Measurements from ENCODE around the gene EPHB1.
"Not testable (repeated sequence)": the region's sequence is repeated elsewhere in the genome, so short reads cannot be mapped to it uniquely, and the experiment has no call there.

EPHB1 gene

GRCh38 chr3:134944429-134944828 lies 149.4 kb downstream of the EPHB1 start:
- Histone ChIP-seq H3K27me3 (ENCODE audit: control insufficient read depth, insufficient read depth, low read length) (peaks cover 10% of the 10 kb centered on the region), H3K4me1 (ENCODE audit: control insufficient read depth, insufficient read depth, low read length) (peaks cover 8% of the 10 kb centered on the region), H3K4me3 (ENCODE audit: low read depth, low read length) (no peak overlapping the region), H3K9ac (ENCODE audit: low read depth, low read length) (no peak overlapping the region), H3K9me3 (ENCODE audit: control insufficient read depth, insufficient read depth, low read length) (no peaks in the 10 kb centered on the region), H3K36me3 (ENCODE audit: control insufficient read depth, insufficient read depth, low read length) (no peaks in the 10 kb centered on the region)

- Histone ChIP-seq H3K9me3 (ENCODE audit: control insufficient read depth, insufficient read depth, low read length) (no peaks in the 10 kb centered on the region), H3K36me3 (ENCODE audit: control insufficient read depth, insufficient read depth, low read length) (no peaks in the 10 kb centered on the region), H3K27me3 (ENCODE audit: control insufficient read depth, insufficient read depth, low read length) (no peaks in the 10 kb centered on the region), H3K4me3 (ENCODE audit: low read depth, low read length) (no peak overlapping the region), H3K4me1 (ENCODE audit: control insufficient read depth, insufficient read depth, low read length) (no peaks in the 10 kb centered on the region), H3K9ac (ENCODE audit: low read depth, low read length) (no peak overlapping the region)
Observed at GRCh38 chr3:134949150-134949549, 154.1 kb downstream of the EPHB1 start.

- H3K36me3 ChIP-seq (ENCODE audit: control insufficient read depth, insufficient read depth, low read length): no peaks in the 10 kb centered on the region
- no peaks in the 10 kb centered on the region for H3K9me3 ChIP-seq (ENCODE audit: control insufficient read depth, insufficient read depth, low read length)
- no peak overlapping the region for H3K4me3 ChIP-seq (ENCODE audit: low read depth, low read length)
- H3K4me1 ChIP-seq (ENCODE audit: control insufficient read depth, insufficient read depth, low read length): no peaks in the 10 kb centered on the region
- no peaks in the 10 kb centered on the region for H3K27me3 ChIP-seq (ENCODE audit: control insufficient read depth, insufficient read depth, low read length)
- no peak overlapping the region for H3K9ac ChIP-seq (ENCODE audit: low read depth, low read length)
Observed at GRCh38 chr3:134952371-134952770, 157.3 kb downstream of the EPHB1 start.

GRCh38 chr3:134955874-134956273 lies 160.8 kb downstream of the EPHB1 start:
- no peaks in the 10 kb centered on the region for H3K9me3 ChIP-seq (ENCODE audit: control insufficient read depth, insufficient read depth, low read length)
- H3K36me3 ChIP-seq (ENCODE audit: control insufficient read depth, insufficient read depth, low read length): no peaks in the 10 kb centered on the region
- H3K4me3 ChIP-seq (ENCODE audit: low read depth, low read length): no peak overlapping the region
- no peaks in the 10 kb centered on the region for H3K4me1 ChIP-seq (ENCODE audit: control insufficient read depth, insufficient read depth, low read length)
- no peak overlapping the region for H3K9ac ChIP-seq (ENCODE audit: low read depth, low read length)
- H3K27me3 ChIP-seq (ENCODE audit: control insufficient read depth, insufficient read depth, low read length): no peaks in the 10 kb centered on the region

GRCh38 chr3:134956395-134956794 lies 161.3 kb downstream of the EPHB1 start:
- no peaks in the 10 kb centered on the region for H3K36me3 ChIP-seq (ENCODE audit: control insufficient read depth, insufficient read depth, low read length)

GRCh38 chr3:134956844-134957243 lies 161.8 kb downstream of the EPHB1 start:
- Histone ChIP-seq H3K36me3 (ENCODE audit: control insufficient read depth, insufficient read depth, low read length) (no peaks in the 10 kb centered on the region), H3K27me3 (ENCODE audit: control insufficient read depth, insufficient read depth, low read length) (no peaks in the 10 kb centered on the region), H3K9me3 (ENCODE audit: control insufficient read depth, insufficient read depth, low read length) (no peaks in the 10 kb centered on the region), H3K4me1 (ENCODE audit: control insufficient read depth, insufficient read depth, low read length) (no peaks in the 10 kb centered on the region), H3K9ac (ENCODE audit: low read depth, low read length) (no peak overlapping the region), H3K4me3 (ENCODE audit: low read depth, low read length) (no peak overlapping the region)

More at GRCh38 chr3:134956395-134956794, 161.3 kb downstream of the EPHB1 start:
- no peaks in the 10 kb centered on the region for H3K27me3 ChIP-seq (ENCODE audit: control insufficient read depth, insufficient read depth, low read length)
- no peaks in the 10 kb centered on the region for H3K9me3 ChIP-seq (ENCODE audit: control insufficient read depth, insufficient read depth, low read length)
- H3K9ac ChIP-seq (ENCODE audit: low read depth, low read length): no peak overlapping the region
- H3K4me1 ChIP-seq (ENCODE audit: control insufficient read depth, insufficient read depth, low read length): no peaks in the 10 kb centered on the region
- no peak overlapping the region for H3K4me3 ChIP-seq (ENCODE audit: low read depth, low read length)

- H3K9me3 ChIP-seq (ENCODE audit: control insufficient read depth, insufficient read depth, low read length): no peaks in the 10 kb centered on the region
- H3K27me3 ChIP-seq (ENCODE audit: control insufficient read depth, insufficient read depth, low read length): no peaks in the 10 kb centered on the region
- no peak overlapping the region for H3K9ac ChIP-seq (ENCODE audit: low read depth, low read length)
- H3K4me1 ChIP-seq (ENCODE audit: control insufficient read depth, insufficient read depth, low read length): no peaks in the 10 kb centered on the region
- no peak overlapping the region for H3K4me3 ChIP-seq (ENCODE audit: low read depth, low read length)
- H3K36me3 ChIP-seq (ENCODE audit: control insufficient read depth, insufficient read depth, low read length): no peaks in the 10 kb centered on the region
Observed at GRCh38 chr3:134959516-134959915, 164.5 kb downstream of the EPHB1 start.

GRCh38 chr3:134964226-134964625 lies 169.2 kb downstream of the EPHB1 start:
- H3K9me3 ChIP-seq (ENCODE audit: control insufficient read depth, insufficient read depth, low read length): no peaks in the 10 kb centered on the region
- H3K4me1 ChIP-seq (ENCODE audit: control insufficient read depth, insufficient read depth, low read length): no peaks in the 10 kb centered on the region
- H3K4me3 ChIP-seq (ENCODE audit: low read depth, low read length): no peak overlapping the region
- no peaks in the 10 kb centered on the region for H3K27me3 ChIP-seq (ENCODE audit: control insufficient read depth, insufficient read depth, low read length)
- no peaks in the 10 kb centered on the region for H3K36me3 ChIP-seq (ENCODE audit: control insufficient read depth, insufficient read depth, low read length)
- no peak overlapping the region for H3K9ac ChIP-seq (ENCODE audit: low read depth, low read length)

- Histone ChIP-seq H3K4me3 (ENCODE audit: low read depth, low read length) (no peak overlapping the region), H3K4me1 (ENCODE audit: control insufficient read depth, insufficient read depth, low read length) (no peaks in the 10 kb centered on the region), H3K9me3 (ENCODE audit: control insufficient read depth, insufficient read depth, low read length) (no peaks in the 10 kb centered on the region), H3K27me3 (ENCODE audit: control insufficient read depth, insufficient read depth, low read length) (no peaks in the 10 kb centered on the region), H3K9ac (ENCODE audit: low read depth, low read length) (no peak overlapping the region), H3K36me3 (ENCODE audit: control insufficient read depth, insufficient read depth, low read length) (no peaks in the 10 kb centered on the region)
Observed at GRCh38 chr3:134965865-134966481, 170.9 kb downstream of the EPHB1 start.

GRCh38 chr3:134970895-134971294 lies 175.8 kb downstream of the EPHB1 start:
- H3K4me3 ChIP-seq (ENCODE audit: low read depth, low read length): no peak overlapping the region
- H3K36me3 ChIP-seq (ENCODE audit: control insufficient read depth, insufficient read depth, low read length): no peaks in the 10 kb centered on the region
- no peaks in the 10 kb centered on the region for H3K9me3 ChIP-seq (ENCODE audit: control insufficient read depth, insufficient read depth, low read length)
- no peaks in the 10 kb centered on the region for H3K27me3 ChIP-seq (ENCODE audit: control insufficient read depth, insufficient read depth, low read length)
- H3K4me1 ChIP-seq (ENCODE audit: control insufficient read depth, insufficient read depth, low read length): no peaks in the 10 kb centered on the region
- H3K9ac ChIP-seq (ENCODE audit: low read depth, low read length): no peak overlapping the region

GRCh38 chr3:134971306-134971705 lies 176.2 kb downstream of the EPHB1 start:
- H3K9me3 ChIP-seq (ENCODE audit: control insufficient read depth, insufficient read depth, low read length): no peaks in the 10 kb centered on the region
- no peak overlapping the region for H3K4me3 ChIP-seq (ENCODE audit: low read depth, low read length)
- no peak overlapping the region for H3K9ac ChIP-seq (ENCODE audit: low read depth, low read length)
- H3K36me3 ChIP-seq (ENCODE audit: control insufficient read depth, insufficient read depth, low read length): no peaks in the 10 kb centered on the region
- no peaks in the 10 kb centered on the region for H3K4me1 ChIP-seq (ENCODE audit: control insufficient read depth, insufficient read depth, low read length)
- H3K27me3 ChIP-seq (ENCODE audit: control insufficient read depth, insufficient read depth, low read length): no peaks in the 10 kb centered on the region

- not testable (repeated sequence) for H3K36me3 ChIP-seq (ENCODE audit: control insufficient read depth, insufficient read depth, low read length); H3K9ac ChIP-seq (ENCODE audit: low read depth, low read length); H3K9me3 ChIP-seq (ENCODE audit: control insufficient read depth, insufficient read depth, low read length); H3K27me3 ChIP-seq (ENCODE audit: control insufficient read depth, insufficient read depth, low read length); H3K4me1 ChIP-seq (ENCODE audit: control insufficient read depth, insufficient read depth, low read length); H3K4me3 ChIP-seq (ENCODE audit: low read depth, low read length)
Observed at GRCh38 chr3:134971907-134972306, 176.8 kb downstream of the EPHB1 start.
